Measurements from ENCODE around the gene CGRRF1. TPM values are rescaled to one million over a fixed set of nuclear protein-coding genes. Genes with fewer than 3 reads are reported as not detected.

Gene CGRRF1
- total and polyA plus RNA-seq, 9 of the 15 experiments (the other 6 are each of a cell fraction or from before 2014, with no cell fraction given): 2.8 to 15.8 (median 4.6) TPM

GRCh38 chr14:54568821-54569595 is 59.3 kb downstream of the CGRRF1 start (continued):
- TF ChIP-seq BHLHE40 (IDR thresholded peaks at IDR 0.05; ENCODE audit: low read length) (no peak), RBM39 (optimal IDR thresholded peaks at IDR 0.05; ENCODE audit: low read depth, low read length) (no peak), RFX1 (IDR thresholded peaks at IDR 0.05) (no peak), ZBTB17 (CRISPR knock-in tag; IDR thresholded peaks at IDR 0.05) (no peak), ZNF766 (CRISPR knock-in tag; conservative IDR thresholded peaks at IDR 0.05) (no peak), CLOCK (CRISPR knock-in tag; IDR thresholded peaks at IDR 0.05; ENCODE audit: borderline replicate concordance) (no peak), ZZZ3 (IDR thresholded peaks at IDR 0.05) (no peak), SP2 (IDR thresholded peaks at IDR 0.05; ENCODE audit: extremely low read depth, low read depth, low read length, poor library complexity, severe bottlenecking) (no peak), ZNF263 (CRISPR knock-in tag; IDR thresholded peaks at IDR 0.05; ENCODE audit: borderline replicate concordance) (no peak), ZNF143 (CRISPR knock-in tag; IDR thresholded peaks at IDR 0.05) (no peak), SMARCA4 (IDR thresholded peaks at IDR 0.05) (no peak)
- TF ChIP-seq, protein P1, sequence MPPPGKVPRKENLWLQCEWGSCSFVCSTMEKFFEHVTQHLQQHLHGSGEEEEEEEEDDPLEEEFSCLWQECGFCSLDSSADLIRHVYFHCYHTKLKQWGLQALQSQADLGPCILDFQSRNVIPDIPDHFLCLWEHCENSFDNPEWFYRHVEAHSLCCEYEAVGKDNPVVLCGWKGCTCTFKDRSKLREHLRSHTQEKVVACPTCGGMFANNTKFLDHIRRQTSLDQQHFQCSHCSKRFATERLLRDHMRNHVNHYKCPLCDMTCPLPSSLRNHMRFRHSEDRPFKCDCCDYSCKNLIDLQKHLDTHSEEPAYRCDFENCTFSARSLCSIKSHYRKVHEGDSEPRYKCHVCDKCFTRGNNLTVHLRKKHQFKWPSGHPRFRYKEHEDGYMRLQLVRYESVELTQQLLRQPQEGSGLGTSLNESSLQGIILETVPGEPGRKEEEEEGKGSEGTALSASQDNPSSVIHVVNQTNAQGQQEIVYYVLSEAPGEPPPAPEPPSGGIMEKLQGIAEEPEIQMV (tag; conservative IDR thresholded peaks at IDR 0.05; ENCODE audit: low read depth): no peak
- TF ChIP-seq, protein P2, sequence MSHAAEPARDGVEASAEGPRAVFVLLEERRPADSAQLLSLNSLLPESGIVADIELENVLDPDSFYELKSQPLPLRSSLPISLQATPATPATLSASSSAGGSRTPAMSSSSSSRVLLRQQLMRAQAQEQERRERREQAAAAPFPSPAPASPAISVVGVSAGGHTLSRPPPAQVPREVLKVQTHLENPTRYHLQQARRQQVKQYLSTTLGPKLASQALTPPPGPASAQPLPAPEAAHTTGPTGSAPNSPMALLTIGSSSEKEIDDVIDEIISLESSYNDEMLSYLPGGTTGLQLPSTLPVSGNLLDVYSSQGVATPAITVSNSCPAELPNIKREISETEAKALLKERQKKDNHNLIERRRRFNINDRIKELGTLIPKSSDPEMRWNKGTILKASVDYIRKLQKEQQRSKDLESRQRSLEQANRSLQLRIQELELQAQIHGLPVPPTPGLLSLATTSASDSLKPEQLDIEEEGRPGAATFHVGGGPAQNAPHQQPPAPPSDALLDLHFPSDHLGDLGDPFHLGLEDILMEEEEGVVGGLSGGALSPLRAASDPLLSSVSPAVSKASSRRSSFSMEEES (CRISPR knock-in tag; IDR thresholded peaks at IDR 0.05): no peak
- TF ChIP-seq, protein P3, sequence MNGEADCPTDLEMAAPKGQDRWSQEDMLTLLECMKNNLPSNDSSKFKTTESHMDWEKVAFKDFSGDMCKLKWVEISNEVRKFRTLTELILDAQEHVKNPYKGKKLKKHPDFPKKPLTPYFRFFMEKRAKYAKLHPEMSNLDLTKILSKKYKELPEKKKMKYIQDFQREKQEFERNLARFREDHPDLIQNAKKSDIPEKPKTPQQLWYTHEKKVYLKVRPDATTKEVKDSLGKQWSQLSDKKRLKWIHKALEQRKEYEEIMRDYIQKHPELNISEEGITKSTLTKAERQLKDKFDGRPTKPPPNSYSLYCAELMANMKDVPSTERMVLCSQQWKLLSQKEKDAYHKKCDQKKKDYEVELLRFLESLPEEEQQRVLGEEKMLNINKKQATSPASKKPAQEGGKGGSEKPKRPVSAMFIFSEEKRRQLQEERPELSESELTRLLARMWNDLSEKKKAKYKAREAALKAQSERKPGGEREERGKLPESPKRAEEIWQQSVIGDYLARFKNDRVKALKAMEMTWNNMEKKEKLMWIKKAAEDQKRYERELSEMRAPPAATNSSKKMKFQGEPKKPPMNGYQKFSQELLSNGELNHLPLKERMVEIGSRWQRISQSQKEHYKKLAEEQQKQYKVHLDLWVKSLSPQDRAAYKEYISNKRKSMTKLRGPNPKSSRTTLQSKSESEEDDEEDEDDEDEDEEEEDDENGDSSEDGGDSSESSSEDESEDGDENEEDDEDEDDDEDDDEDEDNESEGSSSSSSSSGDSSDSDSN (IDR thresholded peaks at IDR 0.05; ENCODE audit: borderline replicate concordance in 1 of 2, low read depth in 2 of 2, low read length in 2 of 2): no peak
- TF ChIP-seq, protein P4, sequence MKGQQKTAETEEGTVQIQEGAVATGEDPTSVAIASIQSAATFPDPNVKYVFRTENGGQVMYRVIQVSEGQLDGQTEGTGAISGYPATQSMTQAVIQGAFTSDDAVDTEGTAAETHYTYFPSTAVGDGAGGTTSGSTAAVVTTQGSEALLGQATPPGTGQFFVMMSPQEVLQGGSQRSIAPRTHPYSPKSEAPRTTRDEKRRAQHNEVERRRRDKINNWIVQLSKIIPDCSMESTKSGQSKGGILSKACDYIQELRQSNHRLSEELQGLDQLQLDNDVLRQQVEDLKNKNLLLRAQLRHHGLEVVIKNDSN (CRISPR knock-in tag; IDR thresholded peaks at IDR 0.05): no peak

Measured in K562 (cell line).